Measurements from ENCODE around the gene CIB1. TPM values are rescaled to one million over a fixed set of nuclear protein-coding genes. Genes with fewer than 3 reads are reported as not detected.
"Not testable (repeated sequence)": the region's sequence is repeated elsewhere in the genome, so short reads cannot be mapped to it uniquely, and the experiment has no call there.

CIB1 gene
- total RNA-seq, 2 donors from 2014 or later: 36.6 to 59.0 TPM

DNA sequence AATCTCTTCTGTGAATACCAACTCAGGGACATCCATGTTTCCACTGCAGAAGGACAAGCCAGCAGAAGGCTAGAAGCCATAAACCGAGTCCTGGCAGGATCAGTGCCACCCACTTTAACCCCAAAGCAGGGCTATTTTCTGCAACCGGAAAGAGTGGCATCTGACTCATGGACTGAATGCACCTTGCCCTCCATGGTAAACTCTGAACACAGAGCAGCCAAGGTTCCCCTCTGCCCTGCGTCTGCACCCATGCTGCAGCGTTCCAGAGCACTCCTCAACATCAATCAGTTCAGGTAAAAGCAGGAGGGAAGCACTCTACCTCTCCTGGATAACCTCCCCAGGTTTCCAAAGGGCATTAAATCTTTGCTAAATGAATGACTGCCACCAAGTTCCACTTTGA is 30.9 kb upstream of the CIB1 start:
- Histone ChIP-seq H3K27ac (peak overlapping the region; percentile 88 to 95 (median 92)), H3K9me3 (no peaks in the 10 kb centered on the region), H3K4me3 (peak overlapping the region in 1 of 2 donors; percentile 47), H3K4me1 (peaks cover 34% of the 10 kb centered on the region), H3K36me3 (replicated peaks in 1 of 2; ENCODE audit: insufficient read depth in 1 of 2, low read depth in 2 of 2) (no peaks in the 10 kb centered on the region), H3K27me3 (no peaks in the 10 kb centered on the region)
- no peak for TF ChIP-seq POLR2A (IDR thresholded peaks at IDR 0.05)
- TF ChIP-seq, protein P1, sequence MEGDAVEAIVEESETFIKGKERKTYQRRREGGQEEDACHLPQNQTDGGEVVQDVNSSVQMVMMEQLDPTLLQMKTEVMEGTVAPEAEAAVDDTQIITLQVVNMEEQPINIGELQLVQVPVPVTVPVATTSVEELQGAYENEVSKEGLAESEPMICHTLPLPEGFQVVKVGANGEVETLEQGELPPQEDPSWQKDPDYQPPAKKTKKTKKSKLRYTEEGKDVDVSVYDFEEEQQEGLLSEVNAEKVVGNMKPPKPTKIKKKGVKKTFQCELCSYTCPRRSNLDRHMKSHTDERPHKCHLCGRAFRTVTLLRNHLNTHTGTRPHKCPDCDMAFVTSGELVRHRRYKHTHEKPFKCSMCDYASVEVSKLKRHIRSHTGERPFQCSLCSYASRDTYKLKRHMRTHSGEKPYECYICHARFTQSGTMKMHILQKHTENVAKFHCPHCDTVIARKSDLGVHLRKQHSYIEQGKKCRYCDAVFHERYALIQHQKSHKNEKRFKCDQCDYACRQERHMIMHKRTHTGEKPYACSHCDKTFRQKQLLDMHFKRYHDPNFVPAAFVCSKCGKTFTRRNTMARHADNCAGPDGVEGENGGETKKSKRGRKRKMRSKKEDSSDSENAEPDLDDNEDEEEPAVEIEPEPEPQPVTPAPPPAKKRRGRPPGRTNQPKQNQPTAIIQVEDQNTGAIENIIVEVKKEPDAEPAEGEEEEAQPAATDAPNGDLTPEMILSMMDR (IDR thresholded peaks at IDR 0.05): no peak
- ATAC-seq: no peak
- intact Hi-C loops (cut with DNase I): no loop called here
- 17% methylated on average over 1 to 4 of the region's 4 CpGs for WGBS, 2 donors
- DNase-seq: no peak

DNA sequence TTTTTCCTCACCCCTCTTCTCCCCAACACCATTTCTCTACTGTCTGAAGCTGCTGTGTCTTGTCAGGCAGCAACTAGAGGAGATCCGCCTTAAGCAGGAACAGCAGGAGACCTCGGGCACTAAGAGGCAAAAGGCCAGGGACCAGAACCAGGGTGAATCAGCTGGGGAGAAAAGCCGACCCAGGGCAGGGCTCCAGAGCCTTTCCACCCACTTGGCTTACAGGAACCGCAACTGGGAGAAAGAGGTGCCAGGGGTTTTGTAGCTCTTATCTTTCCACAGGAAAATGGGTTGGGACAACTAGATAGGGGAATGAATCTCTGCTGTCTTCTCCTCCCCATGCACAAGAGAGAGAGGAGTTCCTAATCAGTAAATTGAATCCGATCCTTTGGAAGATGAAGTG is 28.7 kb upstream of the CIB1 start:
- intact Hi-C loops (cut with DNase I): no loop called here
- DNase-seq (no peak), ATAC-seq (no peak)
- Histone ChIP-seq H3K4me1 (peaks cover 19% of the 10 kb centered on the region), H3K27ac (no peak overlapping the region), H3K36me3 (replicated peaks in 1 of 2; ENCODE audit: insufficient read depth in 1 of 2, low read depth in 2 of 2) (no peaks in the 10 kb centered on the region), H3K9me3 (no peaks in the 10 kb centered on the region), H3K4me3 (no peak overlapping the region), H3K27me3 (no peaks in the 10 kb centered on the region)
- 80 to 85% methylated on average over 5 of the region's 5 CpGs for WGBS, 2 donors
- TF ChIP-seq POLR2A (IDR thresholded peaks at IDR 0.05): no peak
- TF ChIP-seq, protein P1 (IDR thresholded peaks at IDR 0.05): no peak

DNA sequence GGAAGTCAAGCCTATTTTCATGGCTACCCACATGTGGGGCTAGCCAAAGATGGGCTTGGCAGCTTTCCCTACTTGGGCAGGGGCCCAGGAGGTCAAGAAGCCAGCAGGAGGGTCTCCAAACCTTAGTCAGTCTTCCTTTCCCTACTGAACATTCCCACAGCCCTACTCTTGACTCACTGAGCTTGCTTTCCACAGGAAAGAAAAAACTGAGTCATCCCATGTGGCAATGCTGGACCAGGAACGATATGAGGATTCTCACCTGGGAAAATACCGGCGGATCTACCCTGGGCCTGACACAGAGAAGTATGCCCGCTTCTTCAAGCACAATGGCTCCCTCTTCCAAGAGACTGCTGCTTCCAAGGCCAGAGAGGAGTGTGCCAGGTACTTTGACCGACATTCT is 28.1 kb upstream of the CIB1 start:
- DNase-seq: no peak
- H3K27ac ChIP-seq: no peak overlapping the region

DNA sequence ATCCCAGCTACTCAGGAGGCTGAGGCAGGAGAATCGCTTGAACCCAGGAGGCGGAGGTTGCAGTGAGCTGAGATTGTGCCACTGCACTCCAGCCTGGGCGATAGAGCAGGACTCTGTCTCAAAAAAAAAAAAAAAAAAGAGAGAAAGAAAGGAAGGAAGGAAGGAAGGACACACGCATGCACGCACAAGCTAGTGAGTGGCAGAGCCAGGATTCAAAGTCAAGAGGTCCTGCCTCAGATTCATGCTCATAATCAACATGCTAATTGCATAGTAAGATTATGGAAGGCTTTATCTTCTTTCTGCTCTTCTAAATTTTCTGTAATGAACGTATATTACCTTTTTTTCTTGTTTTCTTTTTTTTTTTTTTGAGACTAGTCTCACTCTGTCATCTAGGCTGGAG is 27.0 kb upstream of the CIB1 start:
- H3K4me1 ChIP-seq; H3K27me3 ChIP-seq; H3K27ac ChIP-seq; intact Hi-C loops (cut with DNase I); H3K4me3 ChIP-seq; DNase-seq; H3K9me3 ChIP-seq; ATAC-seq; H3K36me3 ChIP-seq (replicated peaks in 1 of 2; ENCODE audit: insufficient read depth in 1 of 2, low read depth in 2 of 2): not testable (repeated sequence)
- 75 to 77% methylated on average over 5 to 6 of the region's 6 CpGs for WGBS, 2 donors

More for the DNA sequence above, 28.1 kb upstream of the CIB1 start:
- Histone ChIP-seq H3K4me3 (no peak overlapping the region), H3K9me3 (no peaks in the 10 kb centered on the region), H3K4me1 (peaks cover 13% of the 10 kb centered on the region), H3K36me3 (replicated peaks in 1 of 2; ENCODE audit: insufficient read depth in 1 of 2, low read depth in 2 of 2) (no peaks in the 10 kb centered on the region), H3K27me3 (no peaks in the 10 kb centered on the region)
- no peak for ATAC-seq
- 79% methylated on average over 5 of the region's 5 CpGs for WGBS, 2 donors
- no peak for TF ChIP-seq POLR2A (IDR thresholded peaks at IDR 0.05)
- TF ChIP-seq, protein P1 (IDR thresholded peaks at IDR 0.05): no peak
- intact Hi-C loops (cut with DNase I): no loop called here

DNA sequence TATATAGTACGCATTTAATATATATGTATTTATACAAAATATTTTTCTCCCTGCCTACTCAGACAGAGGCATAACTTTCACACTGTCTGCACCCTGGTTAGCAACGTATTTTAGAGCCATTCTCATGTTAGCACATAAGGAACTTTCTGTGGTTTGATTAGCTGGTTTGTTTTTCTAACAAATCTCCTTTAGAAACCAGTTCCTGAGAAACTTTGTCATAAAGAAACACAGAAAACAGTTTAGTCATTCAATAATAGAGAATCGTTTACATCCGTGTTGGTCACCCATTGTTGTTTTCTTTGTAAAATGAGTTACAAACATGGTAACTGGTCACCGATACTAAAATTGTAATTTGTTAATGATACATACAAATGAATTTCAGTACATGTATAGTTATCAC is 25.8 kb upstream of the CIB1 start:
- no peak for TF ChIP-seq POLR2A (IDR thresholded peaks at IDR 0.05)
- TF ChIP-seq, protein P1 (IDR thresholded peaks at IDR 0.05): no peak
- no peak overlapping the region for H3K4me3 ChIP-seq
- H3K9me3 ChIP-seq: no peaks in the 10 kb centered on the region
- no peaks in the 10 kb centered on the region for H3K36me3 ChIP-seq (replicated peaks in 1 of 2; ENCODE audit: insufficient read depth in 1 of 2, low read depth in 2 of 2)
- H3K27me3 ChIP-seq: no peaks in the 10 kb centered on the region
- no peak overlapping the region for H3K27ac ChIP-seq
- peaks cover 5% of the 10 kb centered on the region for H3K4me1 ChIP-seq
- no peak for ATAC-seq
- no peak for DNase-seq
- 85 to 88% methylated on average over 5 of the region's 5 CpGs for WGBS, 2 donors
- intact Hi-C loops (cut with DNase I): no loop called here
